NK-92 (cell line): ENCODE data around the gene PRR5L.

ENCODE experiments used
- DNase-seq: peaks from one replicate; lab custom pipeline; 2025; ENCODE audit not compliant: unreplicated experiment; lab: John Stamatoyannopoulos, UW

Gene PRR5L

DNA sequence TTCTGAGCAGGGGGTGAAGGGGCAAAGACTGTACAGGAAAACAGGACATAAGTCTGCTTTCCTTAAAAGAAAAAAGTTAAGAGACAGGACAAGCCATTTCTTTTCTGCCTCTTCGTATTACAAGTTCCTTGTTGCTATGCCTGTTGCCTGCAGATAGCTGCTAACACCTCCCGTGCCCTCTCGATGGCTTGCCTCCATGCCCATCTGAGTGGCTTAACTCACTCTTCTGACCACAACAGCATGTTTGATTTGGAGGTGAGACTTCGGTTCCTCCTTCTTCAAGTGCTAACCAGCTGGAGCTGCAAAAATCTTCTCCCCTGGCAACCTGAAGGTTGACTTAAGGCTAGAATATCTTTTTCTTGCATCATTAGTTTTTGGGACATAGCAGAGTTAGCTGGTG, 103.1 kb downstream of the PRR5L start:
- DNase-seq = no peak

GRCh38 chr11:36399745-36400144, 103.7 kb downstream of the PRR5L start:
- DNase-seq = no peak

DNA sequence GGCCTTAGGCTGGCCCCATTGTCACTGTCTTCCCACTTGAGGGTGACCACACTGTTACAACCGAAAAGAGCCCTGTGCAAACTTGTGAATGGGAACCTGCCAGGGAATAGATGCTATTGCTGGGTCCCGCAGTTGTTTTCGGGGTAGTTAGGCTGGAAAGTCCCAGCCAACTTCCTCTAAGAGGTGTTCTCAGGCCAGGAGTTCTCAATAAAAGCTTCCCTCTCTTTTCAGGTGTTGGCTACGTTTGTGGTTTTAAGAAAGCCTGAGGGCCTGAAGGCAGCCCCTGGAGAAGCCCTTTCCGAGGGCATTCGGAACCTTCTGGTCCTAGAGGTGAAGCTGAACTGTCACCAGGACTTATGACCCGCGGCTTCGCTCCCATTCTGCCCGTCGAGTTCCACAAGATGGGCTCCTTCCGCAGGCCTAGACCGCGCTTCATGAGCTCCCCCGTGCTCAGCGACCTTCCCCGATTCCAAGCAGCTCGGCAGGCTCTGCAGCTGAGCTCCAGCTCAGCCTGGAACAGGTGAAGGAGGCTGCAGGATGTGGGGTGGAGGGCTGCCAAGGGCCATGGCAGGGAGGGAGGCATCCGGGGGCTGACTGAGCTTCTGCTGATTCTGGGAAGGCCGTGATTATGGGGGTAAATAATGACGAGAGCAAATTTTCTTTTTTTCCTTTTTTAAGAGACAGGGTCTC, 104.8 kb downstream of the PRR5L start:
- no peak for DNase-seq

GRCh38 chr11:36402568-36403170, 106.6 kb downstream of the PRR5L start:
- DNase-seq = no peak

DNA sequence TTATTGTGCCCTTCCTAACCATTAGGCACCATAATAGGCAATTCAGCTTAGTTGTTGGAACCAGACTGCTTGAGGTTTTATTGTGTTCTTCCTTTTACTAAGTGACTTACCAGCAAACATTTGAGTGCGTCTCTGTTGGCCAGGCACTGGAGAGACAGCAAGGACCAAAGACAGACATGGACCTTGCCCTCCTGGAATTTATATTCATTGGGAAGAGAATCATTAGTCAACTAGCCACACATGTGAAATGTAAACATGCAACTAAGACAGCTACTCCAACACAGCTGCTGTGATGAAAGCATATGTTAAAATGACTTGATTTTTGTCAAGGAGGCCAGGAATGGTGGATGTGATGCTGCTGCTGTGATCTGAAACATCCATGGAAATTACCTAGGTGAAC, 107.6 kb downstream of the PRR5L start:
- no peak for DNase-seq

- DNase-seq = no peak
Observed at GRCh38 chr11:36404831-36405230, 108.7 kb downstream of the PRR5L start.

DNA sequence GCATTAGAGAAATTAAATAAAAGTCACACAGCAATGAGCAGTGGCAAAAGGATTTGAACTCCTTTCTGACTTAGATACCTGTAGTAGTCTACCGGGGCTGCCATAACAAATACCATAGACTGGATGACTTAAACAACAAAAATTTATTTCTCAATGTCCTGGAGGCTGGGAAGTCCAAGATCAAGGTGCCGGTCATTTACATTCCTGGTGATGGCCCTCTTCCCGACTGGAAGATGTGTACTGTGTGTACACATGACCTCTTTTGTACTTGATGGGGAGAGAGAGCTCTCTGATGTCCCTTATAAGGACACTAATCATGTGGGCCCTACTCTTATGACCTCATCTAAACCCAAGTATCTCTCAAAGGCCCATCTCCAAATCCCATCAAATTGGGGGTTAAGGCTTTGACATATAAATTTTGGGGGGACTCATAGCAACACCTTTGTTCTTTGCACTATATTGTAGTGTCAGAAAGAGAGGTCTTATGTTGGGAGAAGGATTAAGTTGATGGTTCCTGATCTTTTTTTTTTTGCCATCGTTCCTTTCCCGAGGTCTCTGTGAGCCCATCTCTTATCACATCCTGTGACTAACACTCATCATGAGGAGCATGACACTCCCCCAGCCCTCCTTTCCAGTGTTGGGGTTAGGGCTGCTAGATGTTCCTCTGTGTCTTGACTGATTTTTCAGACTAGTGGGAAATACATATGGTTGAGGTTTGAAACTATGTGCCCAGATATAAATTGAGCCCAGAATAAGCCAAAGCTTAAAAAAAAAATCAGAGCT, 109.7 kb downstream of the PRR5L start:
- no peak for DNase-seq

DNA sequence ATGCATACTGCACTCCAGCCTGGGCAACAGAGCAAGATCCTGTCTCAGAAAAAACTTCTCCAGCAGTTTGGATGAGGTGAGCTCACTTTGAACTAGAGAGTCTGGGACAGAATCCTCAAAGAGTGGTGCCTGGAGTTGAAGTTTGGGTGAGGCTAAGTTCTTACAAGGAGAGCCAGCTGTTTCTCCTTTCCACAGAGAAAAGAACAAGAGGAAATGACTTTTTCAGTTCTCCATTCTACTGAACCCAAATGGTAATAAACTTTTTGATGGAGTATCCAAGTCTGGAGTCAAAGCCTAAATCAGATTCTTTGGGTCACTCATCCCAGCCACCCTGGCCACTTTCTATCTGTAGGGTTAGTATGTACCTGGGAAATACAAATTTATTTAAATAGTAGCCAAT, 111.3 kb downstream of the PRR5L start:
- no peak for DNase-seq

DNA sequence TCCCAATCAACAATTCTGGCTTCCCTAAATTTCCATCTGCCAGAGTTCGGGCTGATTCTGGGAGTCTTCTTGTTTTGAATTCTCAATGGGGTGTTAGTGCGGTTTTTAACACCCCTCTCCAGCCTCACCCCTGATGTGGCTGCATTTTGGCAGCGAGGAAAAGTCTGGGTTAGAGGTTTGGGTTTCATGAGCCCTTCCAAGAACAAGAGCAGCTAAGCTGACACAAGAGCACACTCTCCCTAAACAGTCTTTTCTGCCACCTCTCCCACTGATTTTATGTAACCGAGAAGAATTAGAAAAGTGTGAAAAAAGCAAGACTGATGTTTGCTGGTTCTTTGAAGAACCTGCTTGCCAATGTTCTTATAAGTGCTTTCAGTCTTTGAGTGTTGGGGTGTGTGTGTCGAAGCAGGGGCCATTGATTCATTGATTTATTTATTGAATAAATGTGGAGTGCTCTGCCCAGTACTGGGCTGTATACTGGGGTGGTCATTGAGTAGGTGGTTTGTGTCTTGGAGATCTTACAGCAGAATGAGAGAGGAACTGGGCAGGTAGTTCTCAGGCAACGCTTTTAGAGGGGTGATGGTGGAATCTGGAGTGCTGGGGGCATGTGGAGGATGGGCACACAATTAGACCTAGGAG, 112.5 kb downstream of the PRR5L start:
- DNase-seq = no peak

DNA sequence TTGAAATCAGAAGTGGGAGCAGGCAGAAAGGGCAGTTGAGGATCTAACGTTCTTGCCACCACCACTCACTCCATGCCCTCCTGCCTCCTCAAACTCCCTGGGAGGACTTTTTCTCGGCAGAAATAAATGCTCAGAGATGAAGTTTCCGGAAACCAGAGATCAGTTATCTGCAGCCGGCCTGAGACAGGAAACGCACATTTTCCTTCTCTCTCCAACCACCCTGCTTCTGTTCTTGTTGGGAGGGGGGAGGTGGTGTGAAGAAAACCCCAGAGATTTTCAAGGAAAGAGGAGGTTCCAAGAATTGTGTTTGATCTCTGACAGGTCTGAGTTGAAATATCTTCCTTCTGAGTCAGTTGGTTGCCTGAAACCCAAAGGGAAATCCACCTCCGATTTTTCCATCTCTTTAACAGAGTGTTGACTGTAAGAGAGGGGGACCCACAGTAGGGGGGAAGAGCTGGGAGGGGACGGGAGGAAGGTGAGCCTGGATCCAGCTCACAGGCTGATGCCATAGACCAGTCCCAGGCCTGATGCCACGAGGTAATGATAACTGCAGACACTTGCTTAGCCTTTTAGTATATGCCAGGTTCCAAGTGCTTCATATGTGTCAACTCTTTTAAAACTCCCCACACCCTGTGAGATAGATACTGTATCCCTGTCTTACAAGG, 113.2 kb downstream of the PRR5L start:
- no peak for DNase-seq

DNA sequence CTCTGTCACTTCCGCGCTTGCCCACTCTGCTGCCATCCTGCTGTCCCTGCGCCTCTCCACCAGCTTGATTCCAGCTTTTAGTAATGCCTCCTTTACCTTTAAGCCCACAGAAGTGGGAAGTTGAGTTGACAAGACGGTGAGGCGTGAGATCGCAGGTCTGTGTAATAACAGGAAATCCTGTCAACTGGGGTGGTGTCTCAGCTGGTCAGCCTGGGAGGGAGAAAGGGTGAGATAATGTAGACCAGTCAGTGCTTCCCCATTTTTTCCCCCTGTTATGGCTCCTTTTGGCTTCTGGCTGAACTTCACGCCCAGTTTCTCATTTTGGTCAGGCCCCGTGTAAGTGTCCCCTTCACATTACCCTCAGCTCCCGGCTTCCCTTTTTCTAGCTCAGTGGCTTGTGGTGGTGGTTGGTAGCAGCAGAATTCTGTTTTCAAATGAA, 115.1 kb downstream of the PRR5L start:
- DNase-seq = no peak

- DNase-seq = no peak
Observed at GRCh38 chr11:36412781-36413383, 116.8 kb downstream of the PRR5L start.

DNA sequence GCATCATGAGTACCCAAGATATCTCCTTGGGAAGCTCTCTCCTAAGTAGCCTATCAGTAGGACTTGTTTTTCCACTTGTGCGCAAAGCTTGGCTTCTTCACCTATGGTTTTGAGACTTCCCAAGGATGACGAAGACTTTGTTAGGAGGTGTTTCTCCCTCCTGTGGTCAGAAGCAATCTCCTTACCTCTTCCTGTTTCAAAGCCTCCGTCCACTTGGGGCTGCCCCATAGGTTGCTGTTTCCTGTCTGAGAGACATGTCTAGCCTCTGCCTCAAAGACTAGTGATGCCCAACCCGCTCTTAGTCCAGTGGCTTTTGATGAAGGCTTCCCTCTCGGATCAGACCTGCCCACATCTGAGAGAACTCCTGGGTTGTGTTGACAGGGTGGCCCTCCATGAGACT, 121.1 kb downstream of the PRR5L start:
- no peak for DNase-seq

GRCh38 chr11:36419791-36420424, 123.8 kb downstream of the PRR5L start:
- no peak for DNase-seq

DNA sequence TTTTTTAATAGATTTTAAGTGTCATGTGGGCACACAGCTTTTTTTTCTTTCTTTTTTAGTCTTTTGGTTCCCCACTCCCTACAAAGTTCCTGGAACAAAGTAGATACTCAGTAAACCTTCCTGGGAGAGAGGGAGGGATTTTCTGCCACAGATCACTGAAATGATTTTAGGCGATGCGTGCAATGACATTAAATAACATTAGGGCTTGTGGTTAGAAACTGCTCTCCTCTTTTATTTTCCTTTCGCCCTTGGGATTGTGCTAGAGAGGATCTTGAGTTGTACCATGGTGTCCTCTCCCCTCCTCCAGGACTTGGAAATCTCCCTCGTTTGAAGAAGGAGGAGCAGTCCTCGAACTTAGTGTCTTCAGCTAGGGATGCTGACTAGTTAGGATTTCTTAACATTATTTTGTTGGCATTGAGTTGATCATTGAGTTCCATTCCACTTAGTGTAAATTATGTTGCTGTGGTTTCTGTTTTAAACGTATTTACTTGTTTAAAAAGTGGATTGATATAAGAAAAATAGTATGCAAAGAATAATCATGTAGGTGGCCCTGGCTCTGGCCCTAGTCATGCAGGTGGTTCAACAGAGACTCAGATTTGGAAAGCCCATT, 125.6 kb downstream of the PRR5L start:
- DNase-seq = no peak

DNA sequence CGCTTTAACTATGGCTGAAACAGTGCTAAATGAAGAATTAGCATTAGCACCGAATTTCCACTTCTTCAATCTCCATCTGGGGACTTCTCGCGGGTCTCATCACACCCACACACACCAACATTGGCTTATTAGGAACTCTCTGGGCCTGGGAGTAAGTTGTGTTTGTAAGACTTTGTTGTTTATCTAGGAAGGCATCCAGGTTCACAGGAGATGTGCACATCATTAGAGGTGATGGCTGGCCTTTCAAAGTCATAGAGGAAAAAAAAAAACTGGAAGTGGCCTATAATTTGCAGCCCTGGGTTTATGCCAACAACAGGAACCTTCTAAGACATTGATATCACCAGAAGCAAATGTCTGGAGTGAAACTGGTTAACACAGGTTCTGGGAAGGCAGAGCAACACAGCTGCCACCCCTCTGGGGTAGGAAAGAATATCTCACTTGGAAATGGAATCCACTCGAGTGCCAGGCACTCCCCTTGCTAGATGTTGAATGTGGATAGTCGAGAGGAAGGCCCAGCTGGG, 129.5 kb downstream of the PRR5L start:
- DNase-seq = no peak

DNA sequence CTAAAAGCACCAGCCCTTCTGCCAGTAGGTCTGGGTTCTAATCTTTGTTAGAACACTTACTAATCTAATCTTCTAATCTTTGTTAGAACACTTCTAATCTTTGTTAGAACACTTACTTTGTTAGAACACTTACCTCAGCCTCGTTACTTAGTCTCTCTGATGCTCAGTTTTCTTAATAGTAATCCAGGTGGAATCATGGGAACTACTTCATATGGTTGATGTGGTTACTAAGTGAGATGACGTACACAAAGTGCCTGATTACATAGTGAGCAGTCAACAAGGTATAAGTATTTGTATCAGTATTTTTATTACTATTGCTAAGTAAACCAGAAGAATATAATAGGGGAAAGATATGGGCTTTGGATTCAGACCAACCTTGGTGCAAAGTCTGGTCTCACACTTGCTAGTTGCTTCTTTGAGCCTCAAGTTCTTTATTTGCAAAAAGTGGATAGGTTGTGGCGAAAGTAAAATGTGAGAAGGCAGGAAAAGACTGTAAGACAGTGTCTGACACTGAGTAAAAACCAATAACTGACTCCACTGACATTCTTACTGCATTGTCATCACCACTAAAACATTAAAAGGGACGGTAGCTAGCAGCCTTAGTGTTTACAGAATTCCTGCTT, 130.2 kb downstream of the PRR5L start:
- no peak for DNase-seq

DNA sequence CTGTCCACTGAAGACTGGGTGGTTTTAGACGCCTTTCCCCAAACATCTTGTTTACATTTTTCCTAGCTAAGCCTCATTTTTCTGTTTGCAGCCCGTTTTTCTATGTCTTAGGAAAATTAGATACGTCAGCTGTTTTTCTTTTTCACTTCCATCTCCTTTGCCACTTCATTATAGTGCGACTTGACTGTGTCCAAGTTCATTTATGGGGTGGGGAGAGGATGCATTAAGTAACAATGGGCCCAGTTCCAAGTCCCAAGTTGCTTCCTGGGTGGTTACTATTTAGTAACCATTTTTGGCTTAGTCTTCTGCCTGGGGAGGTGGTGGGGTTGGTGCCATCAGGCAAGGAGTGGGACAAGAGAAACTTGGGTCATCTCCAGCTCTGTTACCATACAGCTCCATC, 131.0 kb downstream of the PRR5L start:
- DNase-seq = no peak

DNA sequence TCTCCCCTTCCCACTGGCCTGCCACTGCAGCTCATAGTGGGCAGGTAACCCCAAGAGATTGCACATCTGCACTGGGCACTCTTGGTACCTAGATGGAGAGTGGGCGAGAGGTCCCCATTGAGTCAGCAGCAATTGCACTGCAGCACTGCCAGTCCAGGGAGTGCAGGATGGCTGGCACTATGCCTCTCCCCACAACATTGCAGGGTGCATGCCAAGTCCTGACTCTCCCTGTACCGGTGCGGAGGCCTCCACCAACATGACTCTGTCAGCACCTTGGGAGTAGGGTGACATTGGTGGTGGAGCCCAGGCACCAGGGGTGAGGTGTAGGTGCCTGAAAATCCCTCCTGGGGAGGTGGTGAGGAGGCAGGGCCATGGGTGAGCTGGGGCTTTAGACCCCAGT, 131.8 kb downstream of the PRR5L start:
- DNase-seq = no peak
